ENCODE measurements around the gene USH1C.

Gene USH1C

DNA sequence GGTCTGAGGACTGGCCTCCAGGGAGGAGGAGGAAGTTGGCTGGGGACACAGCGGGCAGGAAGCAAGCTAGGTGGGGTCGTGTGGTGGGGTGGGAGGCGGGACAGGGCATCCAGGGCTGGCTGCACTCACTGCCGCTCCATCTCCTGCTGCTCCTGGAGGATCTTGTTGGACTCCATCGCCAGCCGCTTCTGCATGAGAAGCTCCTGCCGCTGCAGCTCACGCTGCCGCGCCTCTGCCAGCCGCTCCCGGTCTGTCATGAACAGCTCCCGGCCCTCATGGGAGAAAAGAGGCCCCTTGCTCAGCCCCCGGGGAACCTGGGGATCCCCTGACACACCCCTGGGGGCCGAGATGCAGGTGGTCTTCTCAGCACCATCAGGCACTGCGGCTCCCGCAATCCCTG is 21.6 kb downstream of the USH1C start:
- DNase-seq: no peak

- DNase-seq: no peak
Measured at GRCh38 chr11:17521106-17521900, 22.9 kb downstream of the USH1C start.

GRCh38 chr11:17519061-17519885 is 24.9 kb downstream of the USH1C start:
- DNase-seq: no peak

DNA sequence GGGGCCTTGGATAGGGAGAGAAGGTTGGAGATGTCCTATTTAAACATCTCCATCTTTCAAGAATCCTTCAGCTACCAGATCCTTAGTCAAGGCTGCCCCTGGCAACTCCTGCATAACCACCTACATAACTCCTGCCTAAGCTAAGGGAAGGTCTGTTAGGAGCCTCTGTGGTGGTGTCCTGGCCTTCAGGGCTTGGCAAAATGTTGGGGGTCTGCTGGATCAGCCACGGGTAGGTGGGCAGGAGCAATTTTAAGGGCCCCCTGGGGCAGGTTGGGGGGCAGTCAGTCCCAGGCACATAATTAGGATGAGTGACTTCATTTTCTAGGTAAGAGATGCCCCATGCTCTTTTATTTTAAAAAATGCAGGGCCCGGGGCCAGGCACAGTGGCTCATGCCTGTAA is 25.9 kb downstream of the USH1C start:
- no peak for DNase-seq

DNA sequence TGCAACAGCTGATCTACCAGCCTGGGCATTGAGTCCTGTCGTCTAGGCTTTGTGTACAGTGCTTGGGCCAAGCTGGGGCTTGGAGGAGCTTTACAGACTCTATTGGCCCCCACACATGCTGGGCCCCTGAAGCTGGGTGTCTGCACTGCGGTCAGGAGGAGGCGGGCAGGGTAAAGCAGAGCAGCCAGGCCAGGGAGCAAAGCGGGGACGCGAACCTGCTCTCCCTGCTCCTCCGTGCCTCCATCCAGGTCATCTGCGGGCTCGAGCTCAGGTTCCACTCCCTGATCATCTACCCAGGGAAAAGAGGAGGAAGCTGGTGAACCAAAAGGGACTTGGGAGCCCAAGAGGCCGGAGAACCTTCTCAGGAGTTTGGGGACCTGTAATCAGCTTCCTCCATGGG is 27.0 kb downstream of the USH1C start:
- DNase-seq: no peak

DNA sequence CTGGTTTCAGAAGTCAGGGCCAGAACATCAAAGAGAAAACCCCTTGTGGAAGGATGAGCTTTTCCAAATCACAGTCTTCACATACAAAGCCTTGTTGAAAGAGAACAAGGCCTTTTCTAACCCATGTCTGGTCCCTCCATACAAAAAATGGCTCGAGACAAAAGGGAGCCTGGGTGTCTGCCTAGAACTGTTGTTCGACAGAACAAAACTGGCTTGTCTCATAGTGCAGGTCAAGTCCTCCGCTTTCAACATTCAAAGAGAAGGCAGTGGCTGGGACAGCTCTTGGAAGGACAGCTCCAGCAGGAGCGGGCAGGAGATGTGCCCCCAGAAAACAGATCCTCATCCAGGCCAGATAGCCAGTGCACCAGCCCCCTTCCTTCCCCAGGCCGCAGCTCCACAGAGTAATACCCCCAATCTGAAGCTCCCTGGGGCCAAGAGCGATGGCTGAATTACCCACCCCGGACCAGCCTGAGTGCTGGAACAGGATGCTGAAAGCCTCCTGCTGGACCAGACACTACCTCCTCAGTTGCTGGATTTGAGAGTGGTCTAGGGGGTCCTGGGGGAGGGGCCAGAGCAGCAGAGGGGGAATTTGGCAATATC is 27.6 kb downstream of the USH1C start:
- DNase-seq: no peak

GRCh38 chr11:17515443-17516176 is 28.6 kb downstream of the USH1C start:
- no peak for DNase-seq

- DNase-seq: no peak
Measured at GRCh38 chr11:17514476-17514875, 29.7 kb downstream of the USH1C start.

GRCh38 chr11:17513853-17514252 is 30.4 kb downstream of the USH1C start:
- no peak for DNase-seq

DNA sequence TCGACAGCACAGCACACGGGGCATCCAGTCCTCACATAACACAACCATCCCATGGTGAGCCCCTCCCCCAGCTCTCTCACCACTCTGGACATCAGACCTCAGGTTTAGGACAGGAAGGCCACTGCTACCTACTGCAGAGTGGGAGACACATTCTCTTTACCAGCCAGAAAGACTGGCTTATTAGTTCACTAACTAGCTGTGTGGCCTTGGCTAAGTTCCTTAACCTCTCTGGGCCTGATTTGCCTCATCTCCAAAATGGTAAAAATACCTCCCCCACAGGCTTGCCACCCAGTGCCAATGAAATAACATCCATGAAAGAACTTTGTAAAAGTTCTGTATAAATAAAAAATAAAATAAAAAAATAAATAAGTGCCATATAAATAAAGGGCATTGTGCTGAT is 32.1 kb downstream of the USH1C start:
- DNase-seq: no peak

GRCh38 chr11:17511571-17511970 is 32.6 kb downstream of the USH1C start:
- no peak for DNase-seq

DNA sequence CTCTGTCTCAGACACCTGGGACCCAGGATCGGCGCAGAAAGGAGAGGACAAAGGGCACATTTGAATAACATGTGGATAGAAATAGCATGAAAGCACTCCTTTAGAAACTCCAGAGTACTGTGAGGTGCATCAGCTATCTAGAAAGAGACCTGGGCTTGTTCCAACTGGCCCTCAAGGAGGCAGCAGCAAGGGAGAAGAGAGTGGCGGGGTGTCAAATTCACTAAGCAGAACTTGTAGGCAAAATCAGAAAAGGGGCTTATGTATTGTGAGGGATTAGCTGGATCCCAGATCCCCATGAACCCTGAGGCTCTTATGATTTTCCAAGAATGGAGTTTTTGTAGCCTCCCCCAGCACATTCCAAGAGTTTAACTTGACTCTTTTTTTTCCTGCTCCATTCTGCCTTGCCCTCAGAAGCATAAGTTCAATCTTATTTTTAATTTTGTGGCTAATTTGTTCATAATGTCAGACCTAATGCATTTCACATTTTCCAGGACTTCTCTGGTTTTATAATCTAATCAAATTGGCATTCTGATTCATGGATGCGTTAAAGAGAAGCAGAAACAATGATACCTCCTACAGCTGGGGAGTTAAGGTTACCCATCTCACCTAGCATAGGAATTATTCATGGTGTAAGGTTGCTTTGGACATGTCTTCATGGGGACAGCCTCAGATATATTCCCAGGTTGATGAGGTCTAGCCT is 33.6 kb downstream of the USH1C start:
- DNase-seq: no peak

GRCh38 chr11:17508791-17509190 is 35.4 kb downstream of the USH1C start:
- no peak for DNase-seq

GRCh38 chr11:17508306-17508705 is 35.9 kb downstream of the USH1C start:
- no peak for DNase-seq

- no peak for DNase-seq
Measured at GRCh38 chr11:17507773-17508172, 36.4 kb downstream of the USH1C start.

GRCh38 chr11:17506942-17507341 is 37.3 kb downstream of the USH1C start:
- no peak for DNase-seq

DNA sequence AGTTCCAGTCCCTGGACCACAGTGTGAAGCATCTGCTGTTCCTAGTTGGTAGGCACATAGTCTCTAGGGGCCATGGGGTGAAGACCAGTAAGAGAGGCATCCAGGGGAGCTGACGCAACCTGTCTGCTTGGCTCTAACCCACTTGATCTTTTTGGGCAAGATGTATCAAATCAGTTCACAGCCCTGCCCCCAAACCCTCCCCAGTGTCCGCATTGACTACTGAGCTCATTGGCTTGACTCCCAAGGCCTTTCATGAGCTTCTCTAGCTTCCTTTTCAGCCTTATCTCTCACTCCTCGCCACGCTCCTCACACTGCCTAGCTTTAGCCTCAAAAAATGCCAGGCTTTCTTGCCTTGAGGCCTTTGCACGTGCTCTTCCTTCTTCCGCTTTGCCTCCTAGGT is 37.9 kb downstream of the USH1C start:
- DNase-seq: no peak

DNA sequence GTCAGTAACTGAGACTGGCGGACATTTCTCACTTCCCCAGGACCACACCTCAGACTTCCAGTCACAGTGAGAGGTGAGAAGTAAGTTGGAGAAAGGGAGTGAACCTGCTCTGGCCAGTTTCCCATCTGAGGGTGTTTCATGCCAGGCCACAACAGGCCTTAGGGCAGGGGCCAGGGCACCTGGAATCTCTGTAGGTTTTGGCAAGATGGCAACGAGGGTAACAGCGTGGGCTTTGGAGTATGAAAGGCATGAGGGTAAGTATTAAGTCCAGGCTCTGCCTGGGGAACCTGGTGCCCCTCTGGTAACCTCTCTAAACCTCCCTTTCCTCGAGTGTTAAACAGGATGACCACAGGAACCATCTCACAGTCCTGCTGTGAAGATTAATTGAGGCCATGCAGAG is 39.1 kb downstream of the USH1C start:
- DNase-seq: no peak

GRCh38 chr11:17504330-17505107 is 39.7 kb downstream of the USH1C start:
- peak; percentile 22 for DNase-seq

GRCh38 chr11:17502630-17503029 is 41.6 kb downstream of the USH1C start:
- no peak for DNase-seq

GRCh38 chr11:17500673-17501072 is 43.5 kb downstream of the USH1C start:
- no peak for DNase-seq

DNA sequence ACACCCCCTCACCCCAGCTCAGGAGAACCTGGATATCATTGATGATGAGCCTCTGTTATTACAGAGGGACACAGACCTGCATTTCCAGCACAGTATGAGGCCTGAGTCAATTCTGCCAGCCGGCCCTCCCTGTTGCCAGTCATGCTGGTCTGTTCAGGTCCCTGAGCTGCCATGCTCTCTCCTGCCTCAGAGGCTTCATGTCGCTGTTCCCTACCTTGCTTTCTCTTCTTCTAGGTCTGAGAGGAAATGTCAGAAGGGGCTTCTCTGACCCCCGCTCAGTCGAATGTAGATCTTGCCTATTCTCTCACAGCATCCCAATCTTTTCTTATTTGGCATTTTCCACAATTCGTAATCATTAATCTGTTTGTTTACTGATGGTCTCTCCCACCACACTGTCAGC is 45.7 kb downstream of the USH1C start:
- DNase-seq: no peak
